Activated CD8-positive, alpha-beta T cell treated with anti-CD3 and anti-CD28 coated beads for 36 hours (primary cell): Measurements from ENCODE around the gene PEX7. TPM values are rescaled to one million over a fixed set of nuclear protein-coding genes. Genes with fewer than 3 reads are reported as not detected.

Experiments used
- ATAC-seq: fragments of 200-7000 bp; cut with Tn5 transposase; one replicate; pipeline ENCODE4 v1.10.0; 2021; ENCODE audit warnings: mild to moderate bottlenecking, moderate library complexity
- CTCF ChIA-PET: fragments of 350-600 bp; sonication (Branson Sonifier 250); formaldehyde crosslinking; loops from one replicate; lab custom pipeline; 2021; ENCODE audit warnings: antibody characterized with exemption; lab: Charles Lee
- POLR2A ChIA-PET: fragments of 350-600 bp; sonication (Branson Sonifier 250); formaldehyde crosslinking; loops from one replicate; lab custom pipeline; 2021; ENCODE audit warnings: antibody characterized with exemption; lab: Charles Lee
- DNase-seq: peaks from one replicate; pipeline ENCODE4 v3.0.0-alpha.2; 2020
- H3K27ac Mint-ChIP-seq: one replicate; pipeline ENCODE4 v1.8.0; 2021; ENCODE audit warnings: mild to moderate bottlenecking, mixed read lengths
- H3K27me3 Mint-ChIP-seq: one replicate; pipeline ENCODE4 v1.8.0; 2021; ENCODE audit warnings: mixed read lengths
- H3K36me3 Mint-ChIP-seq: one replicate; pipeline ENCODE4 v1.8.0; 2021; ENCODE audit warnings: low read depth, mixed read lengths
- H3K4me1 Mint-ChIP-seq: one replicate; pipeline ENCODE4 v1.8.0; 2021; ENCODE audit warnings: low read depth, mixed read lengths
- H3K4me3 Mint-ChIP-seq: one replicate; pipeline ENCODE4 v1.8.0; 2021; ENCODE audit warnings: mild to moderate bottlenecking, moderate library complexity, mixed read lengths
- H3K9me3 Mint-ChIP-seq: one replicate; pipeline ENCODE4 v1.8.0; 2021; ENCODE audit warnings: mixed read lengths
- intact Hi-C: fragments of 100-400 bp; cut with micrococcal nuclease; formaldehyde crosslinking; loops from one replicate; pipeline ENCODE4 v1.10.0; 2022
- total RNA-seq, 2 experiments: library from RNA; stranded (reverse); gene quantifications; one replicate each; pipeline ENCODE4 v1.2.3, GENCODE V29; 2021
- TF ChIP-seq, protein P1 (sequence below): fragments of 200-600 bp; IDR thresholded peaks from one replicate; pipeline ENCODE4 v1.8.0; 2022; ENCODE audit warnings: antibody characterized with exemption, mild to moderate bottlenecking

Gene PEX7
- total RNA-seq, 2 experiments from 2014 or later = 4.5 to 6.0 TPM

DNA sequence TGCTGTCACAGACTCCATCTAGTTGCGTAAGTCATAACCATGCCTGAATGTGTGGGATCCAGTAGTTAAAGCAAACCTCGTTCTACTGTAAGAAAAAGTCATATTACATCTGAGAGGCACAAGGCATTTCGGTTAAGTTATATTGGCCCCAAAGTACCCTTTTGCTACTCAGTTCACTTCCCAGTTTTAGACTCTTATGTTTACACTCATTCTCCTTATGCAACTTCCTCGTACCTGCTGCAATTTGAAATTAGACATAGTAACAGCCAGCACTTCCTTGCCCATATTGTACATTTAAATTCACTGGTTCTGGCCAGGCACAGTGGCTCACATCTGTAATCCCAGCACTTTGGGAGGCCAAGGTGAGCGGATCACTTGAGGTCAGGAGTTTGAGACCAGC is 37.0 kb downstream of the PEX7 start:
- peaks cover 6% of the 10 kb centered on the region for H3K4me1 Mint-ChIP-seq
- H3K9me3 Mint-ChIP-seq = no peaks in the 10 kb centered on the region
- no peak for DNase-seq
- H3K27ac Mint-ChIP-seq = no peak overlapping the region
- TF ChIP-seq, protein P1, sequence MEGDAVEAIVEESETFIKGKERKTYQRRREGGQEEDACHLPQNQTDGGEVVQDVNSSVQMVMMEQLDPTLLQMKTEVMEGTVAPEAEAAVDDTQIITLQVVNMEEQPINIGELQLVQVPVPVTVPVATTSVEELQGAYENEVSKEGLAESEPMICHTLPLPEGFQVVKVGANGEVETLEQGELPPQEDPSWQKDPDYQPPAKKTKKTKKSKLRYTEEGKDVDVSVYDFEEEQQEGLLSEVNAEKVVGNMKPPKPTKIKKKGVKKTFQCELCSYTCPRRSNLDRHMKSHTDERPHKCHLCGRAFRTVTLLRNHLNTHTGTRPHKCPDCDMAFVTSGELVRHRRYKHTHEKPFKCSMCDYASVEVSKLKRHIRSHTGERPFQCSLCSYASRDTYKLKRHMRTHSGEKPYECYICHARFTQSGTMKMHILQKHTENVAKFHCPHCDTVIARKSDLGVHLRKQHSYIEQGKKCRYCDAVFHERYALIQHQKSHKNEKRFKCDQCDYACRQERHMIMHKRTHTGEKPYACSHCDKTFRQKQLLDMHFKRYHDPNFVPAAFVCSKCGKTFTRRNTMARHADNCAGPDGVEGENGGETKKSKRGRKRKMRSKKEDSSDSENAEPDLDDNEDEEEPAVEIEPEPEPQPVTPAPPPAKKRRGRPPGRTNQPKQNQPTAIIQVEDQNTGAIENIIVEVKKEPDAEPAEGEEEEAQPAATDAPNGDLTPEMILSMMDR = no peak
- POLR2A ChIA-PET = no interaction called here
- no peak overlapping the region for H3K4me3 Mint-ChIP-seq
- H3K27me3 Mint-ChIP-seq = no peaks in the 10 kb centered on the region
- intact Hi-C loops = no loop called here
- peaks cover 9% of the 10 kb centered on the region for H3K36me3 Mint-ChIP-seq
- CTCF ChIA-PET = interaction anchor here (2.0 kb wide), 1 partner anchor 36 kb away, joined by 5 read pairs; no protein-coding TSS in a partner anchor
- no peak for ATAC-seq

DNA sequence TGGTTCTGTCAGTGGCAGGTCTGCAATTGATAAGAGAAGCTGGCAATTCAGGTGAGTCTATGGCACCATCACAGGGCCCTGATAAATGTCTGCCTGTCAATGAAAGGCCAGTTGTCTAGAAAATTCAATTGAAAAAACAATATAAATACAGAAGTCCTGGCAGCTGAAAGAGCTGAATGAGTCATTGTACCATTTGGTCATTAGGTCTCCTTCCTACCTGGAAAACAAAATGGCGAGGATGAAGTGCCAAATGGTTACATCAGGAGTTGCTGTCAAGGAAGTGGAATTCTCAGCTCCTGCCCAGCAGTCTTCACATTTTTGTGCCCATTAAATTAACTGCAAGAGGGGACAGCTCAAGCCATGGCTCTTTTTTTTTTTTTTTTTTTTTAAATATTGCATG is 37.7 kb downstream of the PEX7 start:
- ChIA-PET POLR2A (no interaction called here), CTCF (interaction anchor here (2.0 kb wide), 1 partner anchor 36 kb away, joined by 5 read pairs; no protein-coding TSS in a partner anchor)
- ATAC-seq (no peak), DNase-seq (no peak)
- intact Hi-C loops = no loop called here
- no peak overlapping the region for H3K4me3 Mint-ChIP-seq
- no peaks in the 10 kb centered on the region for H3K27me3 Mint-ChIP-seq
- peaks cover 9% of the 10 kb centered on the region for H3K36me3 Mint-ChIP-seq
- peaks cover 6% of the 10 kb centered on the region for H3K4me1 Mint-ChIP-seq
- H3K9me3 Mint-ChIP-seq = no peaks in the 10 kb centered on the region
- TF ChIP-seq, protein P1 = no peak
- no peak overlapping the region for H3K27ac Mint-ChIP-seq

DNA sequence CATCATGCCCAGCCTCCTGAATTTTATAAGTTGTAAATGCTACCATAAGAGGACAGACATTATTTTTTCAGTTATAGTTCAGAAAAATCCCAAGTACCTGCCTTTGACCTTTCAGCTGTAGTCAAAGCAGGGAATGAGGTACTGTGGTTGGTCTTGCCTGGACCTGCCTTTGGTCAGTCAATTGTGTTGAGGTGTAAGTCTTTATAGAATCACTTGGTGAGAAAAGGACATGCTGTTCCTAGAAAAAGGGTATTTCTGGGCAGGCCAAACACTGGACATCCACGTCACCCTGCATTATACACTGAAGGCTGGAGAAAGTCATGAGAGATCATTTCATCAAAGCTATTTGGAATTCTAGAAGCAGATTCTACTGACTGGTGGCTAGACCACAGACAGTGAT is 40.3 kb downstream of the PEX7 start:
- Mint-ChIP-seq H3K9me3 (no peaks in the 10 kb centered on the region), H3K4me1 (no peaks in the 10 kb centered on the region), H3K27me3 (no peaks in the 10 kb centered on the region), H3K4me3 (no peak overlapping the region), H3K36me3 (no peaks in the 10 kb centered on the region), H3K27ac (no peak overlapping the region)
- intact Hi-C loops = no loop called here
- ATAC-seq (no peak), DNase-seq (no peak)
- ChIA-PET CTCF (interaction anchor here (1.2 to 1.4 kb wide), 2 partner anchors 12 to 17 kb away, joined by 3 read pairs; no protein-coding TSS in a partner anchor), POLR2A (no interaction called here)
- TF ChIP-seq, protein P1 = no peak

DNA sequence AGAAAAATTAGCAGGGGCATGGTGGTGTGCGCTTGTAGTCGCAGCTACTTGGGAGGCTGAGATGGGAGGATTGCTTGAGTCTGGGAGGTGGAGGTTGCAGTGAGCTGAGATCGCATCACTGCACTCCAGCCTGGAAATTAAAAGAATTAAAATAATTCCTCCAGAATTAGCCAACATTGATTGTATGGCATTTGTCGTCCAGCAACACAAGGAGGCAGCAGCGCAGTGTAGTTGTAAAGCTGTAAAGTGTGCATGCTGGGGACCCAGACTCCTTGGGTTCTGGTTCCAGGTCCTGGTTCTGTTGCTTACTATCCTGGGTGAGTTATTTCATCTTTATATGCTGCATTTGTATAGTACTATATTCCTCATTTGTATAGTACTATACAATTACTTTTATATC is 41.4 kb downstream of the PEX7 start:
- H3K36me3 Mint-ChIP-seq = peaks cover 2% of the 10 kb centered on the region
- TF ChIP-seq, protein P1 = no peak
- no peak overlapping the region for H3K4me3 Mint-ChIP-seq
- H3K4me1 Mint-ChIP-seq = no peaks in the 10 kb centered on the region
- no peak for ATAC-seq
- no peaks in the 10 kb centered on the region for H3K27me3 Mint-ChIP-seq
- DNase-seq = no peak
- no peaks in the 10 kb centered on the region for H3K9me3 Mint-ChIP-seq
- CTCF ChIA-PET = interaction anchor here (1.2 kb wide), 1 partner anchor 20 kb away, joined by 3 read pairs; no protein-coding TSS in a partner anchor
- POLR2A ChIA-PET = no interaction called here
- intact Hi-C loops = no loop called here
- no peak overlapping the region for H3K27ac Mint-ChIP-seq

DNA sequence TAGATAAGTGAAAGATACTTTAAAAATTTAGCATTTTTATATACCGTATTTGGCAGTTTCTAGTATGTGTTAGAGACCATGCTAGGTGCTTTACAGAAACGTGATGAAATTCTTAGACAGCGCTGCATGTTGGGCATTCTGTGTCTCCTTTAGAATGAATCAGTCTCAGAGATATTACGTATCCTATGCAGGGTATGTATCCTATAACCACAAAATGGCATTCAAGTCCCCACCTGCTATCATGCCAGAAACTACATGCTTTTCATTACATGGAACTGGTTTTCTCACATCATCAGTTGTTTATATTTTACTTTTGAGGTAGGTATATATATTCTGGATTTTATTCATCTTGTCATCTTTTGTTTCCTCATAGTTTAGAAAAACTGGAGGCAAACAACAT is 42.3 kb downstream of the PEX7 start:
- TF ChIP-seq, protein P1 = no peak
- Mint-ChIP-seq H3K4me3 (no peak overlapping the region), H3K4me1 (no peaks in the 10 kb centered on the region), H3K27me3 (no peaks in the 10 kb centered on the region), H3K36me3 (peaks cover 5% of the 10 kb centered on the region), H3K27ac (no peak overlapping the region), H3K9me3 (no peaks in the 10 kb centered on the region)
- POLR2A ChIA-PET = no interaction called here
- intact Hi-C loops = no loop called here
- CTCF ChIA-PET = interaction anchor here (0.7 to 1.2 kb wide), 2 partner anchors 19 to 21 kb away, joined by 3 read pairs; no protein-coding TSS in a partner anchor
- DNase-seq (no peak), ATAC-seq (no peak)
